Heart left ventricle (tissue), 13 donors: ENCODE data around the gene DNAJC17.

ENCODE experiments used
- POLR2A ChIP-seq, 2 donors: fragments of 450-650 bp; IDR thresholded peaks; one replicate each; pipeline ENCODE4 v1.6.1; 2017; ENCODE audit warnings: antibody characterized with exemption in 2 of 2, mild to moderate bottlenecking in 2 of 2, moderate library complexity in 2 of 2
- TF ChIP-seq, protein P1 (sequence below), 12 donors: fragments of 200-600 bp; sonication (generic) in 4 of 12; IDR thresholded peaks; one replicate each; pipeline versions ENCODE4 v1.5.0 to v1.8.0; 2018 to 2022; ENCODE audit warnings: antibody characterized with exemption in 12 of 12, mild to moderate bottlenecking in 5 of 12
- donor health status: ischemic (EF 13 %, LVEDD 7.1; RV severe dilation, severe dysfunction).
- donor health status: DM: no; HTN: yes; CAD: no.
- donor health status: DM: no; HTN: no; CAD: no.
- donor health status: ischemic (EF 25% LVEDD 6.9; RV normal size, moderate dysfunction).
- donor health status: ischemic (EF 25% LVEDD 5.7; RV mildly dilated, moderate dysfunction).
- donor health status: ischemic (EF 35%, LVEDD 5.7; RV mildly dilated, moderate dysfunction).
- donor health status: nonischemic (EF 11% LVEDD 7.7; RV severe dilation, severe dysfunction).
- donor health status: DM: yes; HTN: yes; CAD: no.
- donor health status: PGD.
- donor health status: ischemic (EF 29% LVEDD 5.4; RV normal size, mild dysfunction).
- donor health status: nonischemic (EF 23%, LVEDD 6.1; RV moderate dilation, normal function).

DNA sequence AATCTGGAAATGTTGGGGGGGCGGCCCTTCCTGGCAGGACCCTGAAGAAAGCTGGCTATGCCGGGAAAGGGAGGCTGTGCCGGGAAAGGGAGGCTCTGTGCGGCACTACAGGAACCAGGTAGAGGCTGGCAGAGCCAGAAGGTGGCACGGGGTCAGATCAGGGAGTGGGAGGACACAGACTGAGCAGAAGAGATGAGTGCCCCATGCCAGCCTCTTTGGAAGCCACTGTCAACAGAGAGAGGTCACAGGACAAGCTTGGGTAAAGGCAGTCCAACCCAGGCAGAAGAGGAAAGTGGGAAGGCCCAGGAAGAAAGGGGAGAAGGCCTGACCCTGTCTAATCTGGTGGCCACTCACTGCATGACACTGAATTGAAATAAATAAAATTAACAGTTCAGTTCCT lies 36.0 kb downstream of the DNAJC17 start:
- TF ChIP-seq, protein P1, sequence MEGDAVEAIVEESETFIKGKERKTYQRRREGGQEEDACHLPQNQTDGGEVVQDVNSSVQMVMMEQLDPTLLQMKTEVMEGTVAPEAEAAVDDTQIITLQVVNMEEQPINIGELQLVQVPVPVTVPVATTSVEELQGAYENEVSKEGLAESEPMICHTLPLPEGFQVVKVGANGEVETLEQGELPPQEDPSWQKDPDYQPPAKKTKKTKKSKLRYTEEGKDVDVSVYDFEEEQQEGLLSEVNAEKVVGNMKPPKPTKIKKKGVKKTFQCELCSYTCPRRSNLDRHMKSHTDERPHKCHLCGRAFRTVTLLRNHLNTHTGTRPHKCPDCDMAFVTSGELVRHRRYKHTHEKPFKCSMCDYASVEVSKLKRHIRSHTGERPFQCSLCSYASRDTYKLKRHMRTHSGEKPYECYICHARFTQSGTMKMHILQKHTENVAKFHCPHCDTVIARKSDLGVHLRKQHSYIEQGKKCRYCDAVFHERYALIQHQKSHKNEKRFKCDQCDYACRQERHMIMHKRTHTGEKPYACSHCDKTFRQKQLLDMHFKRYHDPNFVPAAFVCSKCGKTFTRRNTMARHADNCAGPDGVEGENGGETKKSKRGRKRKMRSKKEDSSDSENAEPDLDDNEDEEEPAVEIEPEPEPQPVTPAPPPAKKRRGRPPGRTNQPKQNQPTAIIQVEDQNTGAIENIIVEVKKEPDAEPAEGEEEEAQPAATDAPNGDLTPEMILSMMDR (IDR thresholded peaks at IDR 0.05): no peak
- no peak for TF ChIP-seq POLR2A (IDR thresholded peaks at IDR 0.05)
